Calu3 (cell line): Measurements from ENCODE around the gene MBD5. TPM values are rescaled to one million over a fixed set of nuclear protein-coding genes. Genes with fewer than 3 reads are reported as not detected.
A peak's percentile ranks its signal among the peaks of the same experiment; 100 is the strongest.

ENCODE experiments used
- BruUV-seq: library from RNA; stranded (reverse); fragments of 400-500 nt; replicated peaks from 2 replicates; lab custom pipeline; 2021; lab: Mats Ljungman, UMichigan
- CTCF ChIA-PET: fragments of 300-600 bp; sonication (Branson Sonifier 250); formaldehyde crosslinking; loops from one replicate; lab custom pipeline; 2022; ENCODE audit warnings: antibody characterized with exemption; lab: Charles Lee
- DNase-seq: peaks from one replicate; pipeline ENCODE4 v3.0.0; 2022
- H3K27ac Mint-ChIP-seq: one replicate; pipeline ENCODE4 v1.8.0; 2022; ENCODE audit warnings: mixed read lengths; ENCODE audit not compliant: unreplicated experiment
- H3K27me3 Mint-ChIP-seq: one replicate; pipeline ENCODE4 v1.8.0; 2022; ENCODE audit warnings: mixed read lengths; ENCODE audit not compliant: unreplicated experiment
- H3K36me3 Mint-ChIP-seq: one replicate; pipeline ENCODE4 v1.8.0; 2022; ENCODE audit warnings: mild to moderate bottlenecking, moderate library complexity, mixed read lengths; ENCODE audit not compliant: insufficient read depth, unreplicated experiment
- H3K4me1 Mint-ChIP-seq: one replicate; pipeline ENCODE4 v1.8.0; 2022; ENCODE audit warnings: mild to moderate bottlenecking, low read depth, mixed read lengths; ENCODE audit not compliant: unreplicated experiment
- H3K4me3 Mint-ChIP-seq: one replicate; pipeline ENCODE4 v1.8.0; 2022; ENCODE audit warnings: mild to moderate bottlenecking, low read depth, moderate library complexity, mixed read lengths; ENCODE audit not compliant: unreplicated experiment
- H3K9me3 Mint-ChIP-seq: one replicate; pipeline ENCODE4 v1.8.0; 2022; ENCODE audit warnings: low read depth, mixed read lengths; ENCODE audit not compliant: unreplicated experiment
- intact Hi-C: fragments of 100-400 bp; cut with micrococcal nuclease; formaldehyde crosslinking; loops from one replicate; pipeline ENCODE4 v1.10.0; 2022; ENCODE audit not compliant: unreplicated experiment
- total RNA-seq: library from RNA; stranded (reverse); gene quantifications from 2 replicates; pipeline ENCODE4 v1.2.3, GENCODE V29; 2022
- TF ChIP-seq, protein P1 (sequence below): fragments of 200-600 bp; IDR thresholded peaks from one replicate; pipeline ENCODE4 v1.8.0; 2022; ENCODE audit warnings: antibody characterized with exemption; ENCODE audit not compliant: unreplicated experiment

The MBD5 gene
- total RNA-seq, 1 experiment from 2014 or later = 36.4 TPM

- Mint-ChIP-seq H3K9me3 (no peaks in the 10 kb centered on the region), H3K4me3 (no peak overlapping the region), H3K27ac (no peak overlapping the region), H3K36me3 (no peaks in the 10 kb centered on the region), H3K4me1 (peaks cover 14% of the 10 kb centered on the region), H3K27me3 (no peaks in the 10 kb centered on the region)
- intact Hi-C loops = no loop called here
- CTCF ChIA-PET = interaction anchor here (1.4 to 1.8 kb wide), 2 partner anchors 9 to 47 kb away, joined by 4 to 5 read pairs; partner anchors contain the start of genes MBD5 and ORC4
- TF ChIP-seq, protein P1, sequence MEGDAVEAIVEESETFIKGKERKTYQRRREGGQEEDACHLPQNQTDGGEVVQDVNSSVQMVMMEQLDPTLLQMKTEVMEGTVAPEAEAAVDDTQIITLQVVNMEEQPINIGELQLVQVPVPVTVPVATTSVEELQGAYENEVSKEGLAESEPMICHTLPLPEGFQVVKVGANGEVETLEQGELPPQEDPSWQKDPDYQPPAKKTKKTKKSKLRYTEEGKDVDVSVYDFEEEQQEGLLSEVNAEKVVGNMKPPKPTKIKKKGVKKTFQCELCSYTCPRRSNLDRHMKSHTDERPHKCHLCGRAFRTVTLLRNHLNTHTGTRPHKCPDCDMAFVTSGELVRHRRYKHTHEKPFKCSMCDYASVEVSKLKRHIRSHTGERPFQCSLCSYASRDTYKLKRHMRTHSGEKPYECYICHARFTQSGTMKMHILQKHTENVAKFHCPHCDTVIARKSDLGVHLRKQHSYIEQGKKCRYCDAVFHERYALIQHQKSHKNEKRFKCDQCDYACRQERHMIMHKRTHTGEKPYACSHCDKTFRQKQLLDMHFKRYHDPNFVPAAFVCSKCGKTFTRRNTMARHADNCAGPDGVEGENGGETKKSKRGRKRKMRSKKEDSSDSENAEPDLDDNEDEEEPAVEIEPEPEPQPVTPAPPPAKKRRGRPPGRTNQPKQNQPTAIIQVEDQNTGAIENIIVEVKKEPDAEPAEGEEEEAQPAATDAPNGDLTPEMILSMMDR = no peak
- no TSS peak for BruUV-seq
- peak; percentile 5 for DNase-seq
Observed at GRCh38 chr2:148067801-148068200, 46.9 kb downstream of the MBD5 start.

GRCh38 chr2:148071351-148071750, 50.5 kb downstream of the MBD5 start:
- H3K27ac Mint-ChIP-seq = no peak overlapping the region
- DNase-seq = no peak
- H3K4me3 Mint-ChIP-seq = no peak overlapping the region
- CTCF ChIA-PET = no interaction called here
- TF ChIP-seq, protein P1 = no peak
- H3K36me3 Mint-ChIP-seq = no peaks in the 10 kb centered on the region
- H3K4me1 Mint-ChIP-seq = peaks cover 14% of the 10 kb centered on the region
- BruUV-seq = no TSS peak
- intact Hi-C loops = no loop called here
- no peaks in the 10 kb centered on the region for H3K9me3 Mint-ChIP-seq
- no peaks in the 10 kb centered on the region for H3K27me3 Mint-ChIP-seq

GRCh38 chr2:148096012-148096411, 75.1 kb downstream of the MBD5 start:
- Mint-ChIP-seq H3K4me3 (no peak overlapping the region), H3K27ac (no peak overlapping the region), H3K4me1 (no peaks in the 10 kb centered on the region), H3K27me3 (no peaks in the 10 kb centered on the region), H3K36me3 (no peaks in the 10 kb centered on the region), H3K9me3 (peaks cover 4% of the 10 kb centered on the region)
- BruUV-seq = no TSS peak
- CTCF ChIA-PET = no interaction called here
- TF ChIP-seq, protein P1 = no peak
- intact Hi-C loops = no loop called here
- no peak for DNase-seq

GRCh38 chr2:148102641-148103040, 81.8 kb downstream of the MBD5 start:
- CTCF ChIA-PET = no interaction called here
- H3K27ac Mint-ChIP-seq = no peak overlapping the region
- TF ChIP-seq, protein P1 = no peak
- DNase-seq = no peak
- H3K9me3 Mint-ChIP-seq = no peaks in the 10 kb centered on the region
- H3K4me3 Mint-ChIP-seq = no peak overlapping the region
- intact Hi-C loops = no loop called here
- no peaks in the 10 kb centered on the region for H3K27me3 Mint-ChIP-seq
- BruUV-seq = no TSS peak
- no peaks in the 10 kb centered on the region for H3K4me1 Mint-ChIP-seq
- H3K36me3 Mint-ChIP-seq = no peaks in the 10 kb centered on the region
